Stomach smooth muscle (tissue), 2 donors: ENCODE results near the gene CCDC7.

Experiments
- H3K27ac ChIP-seq: one replicate; pipeline ENCODE4 v1.7.0; 2013; ENCODE audit warnings: mild to moderate bottlenecking, low read length, inconsistent platforms
- H3K27me3 ChIP-seq, 2 donors: one replicate each; pipeline ENCODE4 v1.7.0; 2013; ENCODE audit warnings: low read length in 2 of 2; ENCODE audit not compliant: insufficient read depth in 2 of 2, control insufficient read depth in 1 of 2
- H3K36me3 ChIP-seq, 2 donors: one replicate each; pipeline ENCODE4 v1.7.0; 2013; ENCODE audit warnings: low read length in 2 of 2; ENCODE audit not compliant: control insufficient read depth in 2 of 2, insufficient read depth in 2 of 2
- H3K4me1 ChIP-seq: one replicate; pipeline ENCODE4 v1.7.0; 2013; ENCODE audit warnings: low read length; ENCODE audit not compliant: control insufficient read depth, insufficient read depth
- H3K4me3 ChIP-seq, 2 donors: one replicate each; pipeline ENCODE4 v1.7.0; 2013; ENCODE audit warnings: low read length in 2 of 2
- H3K9ac ChIP-seq, 2 donors: one replicate each; pipeline ENCODE4 v1.7.0; 2013; ENCODE audit warnings: low read length in 2 of 2, mild to moderate bottlenecking in 1 of 2
- H3K9me3 ChIP-seq, 2 donors: one replicate each; pipeline ENCODE4 v1.7.0; 2013; ENCODE audit warnings: low read length in 2 of 2; ENCODE audit not compliant: control insufficient read depth in 2 of 2
- donor health status: healthy.
- donor health status: Pancreatic carcinoma.

Gene CCDC7

GRCh38 chr10:32413513-32413912, 32.4 kb upstream of the CCDC7 start:
- Histone ChIP-seq H3K4me3 (no peak overlapping the region), H3K36me3 (no peaks in the 10 kb centered on the region), H3K4me1 (peaks cover 17% of the 10 kb centered on the region), H3K9ac (no peak overlapping the region), H3K9me3 (no peaks in the 10 kb centered on the region), H3K27me3 (no peaks in the 10 kb centered on the region), H3K27ac (peak overlapping the region; percentile 4)

DNA sequence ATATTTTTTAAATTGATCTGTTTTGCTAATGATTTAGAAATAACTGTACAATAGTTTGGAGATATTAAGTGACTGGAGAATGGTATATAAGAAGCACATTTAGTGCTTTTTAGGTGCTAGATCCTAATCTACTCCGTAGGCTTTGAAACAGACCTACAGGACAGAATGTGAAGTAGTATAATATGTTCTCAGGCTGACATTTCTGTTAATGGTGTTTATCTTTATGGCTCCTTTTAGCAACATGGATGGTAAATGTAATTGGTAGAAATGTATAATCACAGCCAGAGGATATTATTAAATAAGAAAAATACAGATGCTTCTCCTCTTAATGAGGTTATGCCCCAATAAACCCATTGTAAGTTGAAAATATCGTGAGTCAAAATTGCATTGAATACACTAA, 30.6 kb upstream of the CCDC7 start:
- Histone ChIP-seq H3K27me3 (no peaks in the 10 kb centered on the region), H3K4me1 (peaks cover 17% of the 10 kb centered on the region), H3K36me3 (no peaks in the 10 kb centered on the region), H3K4me3 (no peak overlapping the region), H3K9ac (no peak overlapping the region), H3K9me3 (no peaks in the 10 kb centered on the region), H3K27ac (no peak overlapping the region)

DNA sequence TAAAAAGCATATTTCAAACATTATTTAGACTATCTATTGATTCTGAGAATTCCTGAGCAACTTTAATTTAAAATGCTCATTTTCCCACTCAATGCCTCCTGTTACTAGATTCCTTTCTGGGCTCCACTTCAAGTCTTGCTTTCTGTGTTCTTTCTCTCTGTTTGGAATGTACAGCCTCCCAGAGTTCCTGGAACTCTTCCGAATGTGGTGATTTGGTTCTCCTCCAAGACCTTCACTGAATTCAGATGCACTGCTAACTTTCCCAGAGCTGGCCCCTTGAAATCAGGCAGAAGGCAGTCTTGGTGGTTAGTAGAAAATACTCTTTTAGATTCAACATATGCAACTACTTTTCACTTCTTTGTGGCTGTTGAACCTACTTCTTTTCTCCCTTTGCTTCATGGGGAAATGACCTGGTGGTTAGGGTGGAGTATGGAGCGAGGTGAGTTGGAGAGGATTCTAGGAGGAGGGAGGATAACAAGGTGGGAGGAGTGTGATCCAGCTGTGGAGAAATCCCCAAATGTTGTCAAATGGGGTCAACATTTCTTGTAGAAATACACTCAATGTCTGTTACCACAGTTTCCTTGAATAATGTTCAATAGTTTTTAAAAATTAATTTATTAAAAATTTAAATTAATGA, 27.9 kb upstream of the CCDC7 start:
- Histone ChIP-seq H3K4me1 (peaks cover 10% of the 10 kb centered on the region), H3K36me3 (no peaks in the 10 kb centered on the region), H3K9me3 (no peaks in the 10 kb centered on the region), H3K4me3 (peak overlapping the region in 1 of 2 donors; percentile 44), H3K27ac (peak overlapping the region; percentile 63), H3K27me3 (no peaks in the 10 kb centered on the region), H3K9ac (no peak overlapping the region)

GRCh38 chr10:32418572-32418971, 27.4 kb upstream of the CCDC7 start:
- H3K4me1 ChIP-seq, result peaks cover 5% of the 10 kb centered on the region
- no peaks in the 10 kb centered on the region for H3K9me3 ChIP-seq
- H3K27ac ChIP-seq, result no peak overlapping the region
- H3K4me3 ChIP-seq, result no peak overlapping the region
- no peak overlapping the region for H3K9ac ChIP-seq
- no peaks in the 10 kb centered on the region for H3K27me3 ChIP-seq
- no peaks in the 10 kb centered on the region for H3K36me3 ChIP-seq

DNA sequence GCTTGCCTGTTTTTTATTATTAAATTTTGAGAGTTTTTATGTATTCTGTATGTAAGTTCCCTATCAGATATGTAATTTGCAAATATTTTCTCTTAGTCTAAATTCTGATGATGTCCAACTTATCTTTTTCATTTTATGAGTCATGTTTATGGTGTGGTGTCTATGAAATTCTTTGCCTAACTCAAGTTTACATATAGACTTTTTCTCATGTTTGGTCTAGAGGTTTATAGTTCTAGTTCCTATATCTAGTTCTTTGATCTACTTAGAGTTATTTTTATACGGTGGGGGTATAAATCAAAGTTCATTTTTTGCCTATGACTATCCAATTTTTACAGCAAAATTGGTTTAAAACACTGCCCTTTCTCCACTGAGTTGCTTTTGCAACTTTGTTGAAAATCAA, 26.3 kb upstream of the CCDC7 start:
- no peaks in the 10 kb centered on the region for H3K9me3 ChIP-seq
- H3K4me1 ChIP-seq, result peaks cover 3% of the 10 kb centered on the region
- no peaks in the 10 kb centered on the region for H3K36me3 ChIP-seq
- no peak overlapping the region for H3K9ac ChIP-seq
- no peak overlapping the region for H3K4me3 ChIP-seq
- H3K27me3 ChIP-seq, result no peaks in the 10 kb centered on the region
- H3K27ac ChIP-seq, result no peak overlapping the region

- Histone ChIP-seq H3K4me3 (no peak overlapping the region), H3K36me3 (no peaks in the 10 kb centered on the region), H3K4me1 (no peaks in the 10 kb centered on the region), H3K9ac (no peak overlapping the region), H3K9me3 (no peaks in the 10 kb centered on the region), H3K27me3 (no peaks in the 10 kb centered on the region), H3K27ac (no peak overlapping the region)
Measured at GRCh38 chr10:32426186-32426585, 19.8 kb upstream of the CCDC7 start.

DNA sequence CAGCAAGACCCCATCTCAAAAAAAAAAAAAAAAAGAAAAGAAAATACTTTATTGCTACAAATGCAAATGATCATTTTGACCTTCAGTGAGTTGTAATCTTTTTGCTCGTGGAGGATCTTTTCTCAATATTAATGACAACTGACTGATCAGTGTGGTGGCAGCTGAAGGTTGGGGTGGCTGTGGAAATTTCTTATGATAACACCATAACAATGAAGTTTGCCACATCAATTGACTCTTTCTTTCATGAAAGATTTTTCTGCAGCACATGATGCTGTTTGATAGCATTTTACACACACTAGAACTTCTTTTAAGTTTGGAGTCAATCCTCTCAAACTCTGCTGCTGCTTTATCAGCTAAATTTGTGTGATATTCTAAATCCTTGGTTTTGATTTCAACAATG, 12.4 kb upstream of the CCDC7 start:
- peaks cover 0 to 3% of the 10 kb centered on the region in 2 donors for H3K9me3 ChIP-seq
- H3K27ac ChIP-seq, result no peak overlapping the region
- H3K9ac ChIP-seq, result no peak overlapping the region
- no peaks in the 10 kb centered on the region for H3K36me3 ChIP-seq
- H3K4me1 ChIP-seq, result no peaks in the 10 kb centered on the region
- no peak overlapping the region for H3K4me3 ChIP-seq
- no peaks in the 10 kb centered on the region for H3K27me3 ChIP-seq

DNA sequence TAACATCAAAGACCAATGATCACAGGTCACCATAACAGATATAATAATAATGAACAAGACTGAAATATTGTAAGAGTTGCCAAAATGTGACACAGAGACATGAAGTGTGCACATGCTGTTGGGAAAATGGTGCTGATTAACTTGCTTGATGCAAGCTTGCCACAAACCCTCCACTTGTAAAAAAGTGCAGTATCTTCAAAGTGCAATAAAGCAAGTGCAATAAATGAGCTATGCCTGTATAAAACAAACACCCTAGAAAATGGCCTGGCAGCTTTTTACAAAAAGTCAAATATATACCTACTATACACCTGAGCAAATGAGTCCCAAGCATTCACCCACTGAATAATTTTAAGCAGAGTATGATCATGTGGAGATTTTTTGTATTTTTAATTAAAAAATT, 9.7 kb upstream of the CCDC7 start:
- H3K4me1 ChIP-seq, result no peaks in the 10 kb centered on the region
- no peak overlapping the region for H3K4me3 ChIP-seq
- H3K27ac ChIP-seq, result no peak overlapping the region
- no peaks in the 10 kb centered on the region for H3K36me3 ChIP-seq
- H3K27me3 ChIP-seq, result no peaks in the 10 kb centered on the region
- H3K9ac ChIP-seq, result no peak overlapping the region
- H3K9me3 ChIP-seq, result peaks cover 0 to 3% of the 10 kb centered on the region in 2 donors

DNA sequence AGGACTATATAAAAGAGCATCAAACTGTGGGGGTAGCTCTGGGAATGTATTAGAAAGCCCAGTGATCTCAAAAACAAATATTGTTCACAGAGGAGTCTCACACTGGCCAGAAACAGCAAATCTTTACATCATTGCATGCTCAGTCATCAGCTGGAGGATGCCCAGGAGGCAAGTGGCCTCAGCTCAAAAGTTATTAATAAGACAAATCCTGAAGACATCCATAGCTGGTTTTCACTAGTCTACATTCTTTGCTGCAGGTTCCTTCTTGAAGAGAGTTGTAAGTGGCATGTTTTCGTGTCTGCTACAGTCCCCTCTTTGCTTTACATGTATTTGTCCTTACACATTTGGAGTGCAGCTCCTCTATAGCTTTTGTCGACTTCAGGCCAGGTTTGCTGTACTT, 8.6 kb upstream of the CCDC7 start:
- no peaks in the 10 kb centered on the region for H3K4me1 ChIP-seq
- H3K27me3 ChIP-seq, result no peaks in the 10 kb centered on the region
- H3K27ac ChIP-seq, result no peak overlapping the region
- peaks cover 0 to 3% of the 10 kb centered on the region in 2 donors for H3K9me3 ChIP-seq
- no peak overlapping the region for H3K4me3 ChIP-seq
- no peaks in the 10 kb centered on the region for H3K36me3 ChIP-seq
- no peak overlapping the region for H3K9ac ChIP-seq

DNA sequence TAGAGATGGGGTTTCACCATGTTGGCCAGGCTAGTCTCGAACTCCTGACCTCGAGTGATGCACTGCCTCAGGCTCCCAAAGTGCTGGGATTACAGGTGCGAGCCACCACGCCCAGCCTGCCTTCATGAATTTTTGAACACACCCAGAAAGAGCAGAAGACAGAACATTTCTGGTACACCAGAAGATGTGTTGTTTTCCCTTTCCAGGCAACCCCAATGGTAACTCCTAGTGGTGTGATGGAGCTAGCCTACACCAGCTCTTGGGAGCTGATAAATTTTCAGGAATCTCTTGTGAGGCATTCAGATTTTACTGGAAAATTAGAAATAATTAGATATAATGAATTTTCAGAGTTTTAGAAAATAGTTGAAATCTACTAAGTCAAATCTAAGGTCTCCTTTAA, 904 bp upstream of the CCDC7 start:
- Histone ChIP-seq H3K9ac (no peak overlapping the region), H3K27ac (no peak overlapping the region), H3K27me3 (no peaks in the 10 kb centered on the region), H3K36me3 (no peaks in the 10 kb centered on the region), H3K4me1 (no peaks in the 10 kb centered on the region), H3K4me3 (peak overlapping the region in 1 of 2 donors; percentile 88), H3K9me3 (no peaks in the 10 kb centered on the region)

DNA sequence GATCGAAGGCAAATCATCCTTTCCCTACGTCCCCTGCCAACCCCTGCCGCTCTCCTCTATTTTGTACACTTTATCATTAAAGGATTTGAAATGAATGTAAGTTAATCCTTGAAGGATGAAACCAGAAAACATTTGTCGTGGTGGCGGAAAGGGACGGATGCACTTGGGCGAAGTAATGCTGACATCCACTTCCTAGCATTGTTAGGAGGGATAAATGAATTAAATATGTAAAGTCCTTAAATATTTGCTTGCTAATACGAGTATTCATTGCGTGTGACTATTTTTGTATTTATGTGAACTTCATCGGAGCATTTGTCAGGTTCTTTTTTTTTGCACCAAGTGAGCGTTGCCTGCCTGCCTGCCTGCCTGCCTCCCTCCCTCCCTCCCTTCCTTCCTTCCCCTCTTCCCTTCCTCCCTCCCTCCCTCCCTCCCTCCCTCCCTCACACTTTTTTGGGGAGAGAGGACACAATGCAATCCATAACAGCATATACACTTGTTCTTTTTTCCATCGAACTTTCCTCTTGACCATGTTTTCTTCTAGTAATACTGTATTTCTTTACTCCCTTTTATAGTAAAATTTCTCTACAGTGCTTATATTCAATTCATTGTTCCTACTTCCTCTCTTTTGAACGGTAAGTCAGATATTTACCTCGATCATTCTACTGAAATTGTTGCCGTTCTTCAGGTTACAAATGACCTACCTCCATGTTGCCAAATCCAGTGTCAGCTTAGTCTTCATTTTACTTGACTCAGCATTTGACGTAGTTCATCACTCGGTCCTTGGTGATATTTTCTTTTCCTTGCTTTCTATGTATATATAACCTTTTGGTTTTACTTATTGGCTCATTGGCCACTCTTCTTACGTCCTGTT, 831 bp downstream of the CCDC7 start:
- peak overlapping the region; percentile 98 to 99 for H3K9ac ChIP-seq
- H3K27ac ChIP-seq, result peak overlapping the region; percentile 96
- H3K9me3 ChIP-seq, result no peaks in the 10 kb centered on the region
- H3K4me1 ChIP-seq, result no peaks in the 10 kb centered on the region
- H3K4me3 ChIP-seq, result peak overlapping the region; percentile 88 to 91
- no peaks in the 10 kb centered on the region for H3K27me3 ChIP-seq
- peaks cover 0 to under 1% of the 10 kb centered on the region in 2 donors for H3K36me3 ChIP-seq
